Measurements from ENCODE around the gene EPB41L5.
"Not testable (repeated sequence)": the region's sequence is repeated elsewhere in the genome, so short reads cannot be mapped to it uniquely, and the experiment has no call there.

EPB41L5 gene

GRCh38 chr2:120012771-120013596 is at the start of gene EPB41L5:
Gene EPB41L5, plus strand, starts transcription at chr2:120013077. Its CDS starts 6,008 bp downstream, at chr2:120019085.
- peak; percentile 51 for DNase-seq (ENCODE audit: low read depth, low spot score)
- peak within 1 kb of the TSS; percentile 68 for H3K27ac ChIP-seq

DNA sequence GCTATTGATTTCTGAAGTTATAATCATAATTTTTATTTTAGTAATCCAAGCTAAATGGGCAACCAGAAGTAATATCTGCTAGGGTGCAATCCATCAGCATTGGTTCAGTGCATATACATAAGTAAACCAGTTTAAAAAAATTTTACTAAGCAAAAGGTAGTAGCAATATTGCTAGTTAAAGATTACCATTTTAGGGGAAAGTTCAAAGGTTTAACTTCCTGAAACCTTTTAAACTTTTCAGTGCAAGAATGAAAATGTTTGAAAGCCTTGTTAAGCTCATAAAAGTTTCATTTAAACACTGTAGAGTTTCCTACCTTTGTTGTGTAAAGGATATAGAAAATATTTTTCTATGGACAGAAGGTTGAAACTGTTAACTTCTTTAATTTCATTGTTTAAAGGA is 31.0 kb upstream of the EPB41L5 start:
- no peak for DNase-seq (ENCODE audit: low read depth, low spot score)
- H3K27ac ChIP-seq: no peak overlapping the region

DNA sequence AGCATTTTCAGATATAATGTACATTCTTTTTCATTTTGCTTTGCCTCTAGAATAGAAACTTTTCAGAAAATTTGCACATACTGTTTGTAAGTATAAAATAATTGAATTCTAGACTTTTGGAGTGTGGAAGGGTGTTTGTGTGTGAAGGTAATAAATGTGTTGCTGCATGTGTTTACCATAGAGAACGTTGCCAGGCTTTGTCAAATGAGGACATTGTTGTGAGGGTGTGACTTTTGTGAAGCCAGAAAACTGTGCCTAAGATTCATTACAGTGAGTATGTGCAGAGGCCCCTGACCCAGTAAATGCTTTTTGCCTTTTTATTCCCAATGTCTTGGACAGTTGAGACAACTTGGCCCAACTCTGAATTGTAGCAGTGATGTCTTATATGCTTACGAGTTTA is 30.4 kb upstream of the EPB41L5 start:
- H3K27ac ChIP-seq: no peak overlapping the region
- DNase-seq (ENCODE audit: low read depth, low spot score): no peak

DNA sequence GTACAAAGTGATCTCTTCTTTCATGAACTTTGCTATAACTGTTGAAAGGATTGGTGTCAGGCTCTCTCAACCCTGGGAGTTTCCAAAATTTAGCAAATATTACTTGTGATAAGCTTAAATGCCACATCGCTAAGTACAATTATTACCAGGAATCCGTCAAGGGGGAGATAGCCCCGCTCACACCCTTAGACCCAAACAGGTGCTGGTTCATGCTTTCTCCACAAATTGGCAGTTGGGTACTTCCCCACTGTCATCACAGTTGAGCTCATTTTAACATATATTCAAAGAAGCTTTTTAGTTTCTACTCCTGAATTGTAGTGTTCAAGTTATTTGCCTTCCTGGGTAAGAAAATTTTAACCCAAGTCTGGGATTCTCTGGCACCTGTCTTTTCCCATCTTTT is 29.8 kb upstream of the EPB41L5 start:
- DNase-seq (ENCODE audit: low read depth, low spot score): no peak
- H3K27ac ChIP-seq: no peak overlapping the region

DNA sequence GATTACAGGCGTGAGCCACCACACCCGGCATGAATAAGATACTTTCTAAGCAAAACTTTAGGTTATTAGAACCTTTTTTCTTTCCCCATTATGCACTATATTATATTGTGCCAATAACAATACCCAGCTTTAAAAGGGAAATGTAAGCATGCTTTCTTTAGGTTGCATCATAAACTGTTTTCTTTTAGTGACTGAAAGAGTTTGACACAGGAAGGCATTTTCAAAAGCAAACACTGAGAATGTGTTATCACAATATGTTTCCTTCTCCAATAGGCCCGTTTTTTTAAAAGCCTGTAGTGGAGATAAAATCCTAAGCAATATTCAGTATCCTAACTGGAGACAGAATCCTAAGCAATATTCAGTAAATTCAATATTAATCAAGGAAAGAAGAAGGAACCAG is 16.7 kb upstream of the EPB41L5 start:
- peak overlapping the region; percentile 31 for H3K27ac ChIP-seq
- DNase-seq (ENCODE audit: low read depth, low spot score): no peak

DNA sequence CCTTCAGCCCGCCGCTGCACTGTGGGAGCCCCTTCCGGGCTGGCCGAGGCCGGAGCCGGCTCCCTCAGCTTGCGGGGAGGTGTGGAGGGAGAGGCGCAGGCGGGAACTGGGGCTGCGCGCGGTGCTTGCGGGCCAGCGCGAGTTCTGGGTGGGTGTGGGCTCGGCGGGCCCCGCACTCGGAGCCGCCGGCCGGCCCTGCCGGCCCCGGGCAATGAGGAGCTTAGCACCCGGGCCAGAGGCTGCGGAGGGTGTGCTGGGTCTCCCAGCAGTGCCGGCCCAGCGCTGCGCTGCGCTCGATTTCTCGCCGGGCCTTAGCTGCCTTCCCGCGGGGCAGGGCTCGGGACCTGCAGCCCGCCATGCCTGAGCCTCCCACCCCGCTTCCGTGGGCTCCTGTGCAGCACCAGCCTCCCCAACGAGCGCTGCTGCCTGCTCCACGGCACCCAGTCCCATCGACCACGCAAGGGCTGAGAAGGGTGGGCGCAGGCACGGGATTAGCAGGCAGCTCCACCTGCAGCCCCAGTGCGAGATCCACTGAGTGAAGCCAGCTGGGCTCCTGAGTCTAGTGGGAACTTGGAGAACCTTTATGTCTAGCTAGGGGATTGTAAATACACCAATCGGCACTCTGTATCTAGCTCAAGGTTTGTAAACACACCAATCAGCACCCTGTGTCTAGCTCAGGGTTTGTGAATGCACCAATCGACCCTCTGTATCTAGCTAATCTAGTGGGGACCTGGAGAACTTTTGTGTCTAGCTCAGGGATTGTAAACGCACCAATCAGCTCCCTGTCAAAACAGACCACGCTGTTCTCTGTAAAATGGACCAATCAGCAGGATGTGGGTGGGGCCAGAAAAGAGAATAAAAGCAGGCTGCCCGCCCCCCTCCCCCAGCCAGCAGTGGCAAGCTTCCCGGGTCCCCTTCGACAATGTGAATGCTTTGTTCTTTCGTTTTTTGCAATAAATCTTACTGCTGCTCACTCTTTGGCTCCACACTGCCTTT is 15.7 kb upstream of the EPB41L5 start:
- not testable (repeated sequence) for DNase-seq (ENCODE audit: low read depth, low spot score); H3K27ac ChIP-seq

GRCh38 chr2:120001471-120001870 is 11.4 kb upstream of the EPB41L5 start:
- no peak overlapping the region for H3K27ac ChIP-seq

DNA sequence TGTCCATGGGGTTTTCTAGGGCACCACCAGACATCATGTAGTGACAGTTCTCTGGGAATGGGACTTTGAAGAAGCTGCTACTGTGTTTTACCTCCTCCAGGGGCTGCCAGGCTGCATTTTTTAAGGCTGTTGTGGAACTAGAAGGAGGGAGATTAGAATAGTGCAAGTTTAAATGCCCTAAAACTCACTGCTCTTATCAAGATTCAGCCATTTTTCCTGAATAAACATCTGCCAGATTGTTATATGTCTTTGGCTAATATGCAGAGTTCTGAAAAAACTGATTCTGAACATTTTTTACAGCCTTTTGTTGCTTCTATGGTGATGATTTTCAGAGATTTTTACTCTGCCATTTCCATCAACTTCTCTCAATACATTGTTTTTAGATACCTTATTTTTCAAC is 8.6 kb upstream of the EPB41L5 start:
- no peak overlapping the region for H3K27ac ChIP-seq
- DNase-seq (ENCODE audit: low read depth, low spot score): no peak

More at GRCh38 chr2:120001471-120001870, 11.4 kb upstream of the EPB41L5 start:
- DNase-seq (ENCODE audit: low read depth, low spot score): no peak

DNA sequence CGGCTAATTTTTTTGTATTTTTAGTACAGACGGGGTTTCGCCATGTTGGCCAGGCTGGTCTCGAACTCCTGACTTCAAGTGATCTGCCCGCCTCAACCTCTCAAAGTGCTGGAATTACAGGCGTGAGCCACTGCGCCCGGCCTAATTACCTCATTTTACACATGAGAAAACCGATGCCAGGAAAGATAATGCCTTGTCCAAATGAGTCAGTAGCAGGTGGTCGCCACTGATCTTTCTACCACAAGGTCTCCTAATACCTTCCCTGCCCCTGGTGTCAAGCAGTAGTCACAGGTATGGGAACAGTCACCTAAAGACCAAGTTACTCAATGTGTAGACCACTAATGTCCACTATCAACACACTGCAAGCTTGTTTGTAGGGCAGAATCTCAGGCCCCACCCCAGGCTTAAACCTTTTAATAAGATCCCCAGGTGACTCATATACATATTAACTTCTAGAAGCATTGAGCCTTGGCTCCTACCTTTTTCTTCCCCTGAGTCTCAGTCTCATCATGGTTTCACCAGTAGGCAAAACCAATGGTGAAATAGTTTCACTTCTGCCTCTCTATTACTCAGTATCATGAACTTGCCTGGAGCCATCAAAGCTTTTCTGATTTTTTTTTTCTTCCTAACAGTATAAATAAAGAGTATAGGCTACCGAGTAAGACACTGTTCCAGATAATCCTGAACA is 6.9 kb upstream of the EPB41L5 start:
- H3K27ac ChIP-seq: peak overlapping the region; percentile 49
- peak; percentile 75 for DNase-seq (ENCODE audit: low read depth, low spot score)

DNA sequence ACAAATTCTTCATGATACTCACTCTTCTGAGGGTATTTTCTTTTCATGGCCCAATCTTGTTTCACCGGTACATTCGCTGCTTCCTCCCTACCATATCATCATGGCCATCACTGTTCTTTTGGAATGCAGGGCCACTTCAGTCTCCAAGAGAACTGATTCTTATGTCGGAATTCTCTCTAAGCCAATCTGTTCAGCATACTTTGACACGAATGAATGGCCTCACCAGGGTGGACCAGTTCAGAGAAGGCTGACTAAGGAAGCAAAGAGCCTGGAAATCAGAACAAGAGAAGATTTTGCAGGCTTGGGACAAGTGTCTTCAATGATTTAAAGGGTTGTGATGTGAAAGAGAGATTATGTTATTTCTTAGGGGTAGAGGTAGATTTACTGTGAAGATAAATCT is 5.0 kb upstream of the EPB41L5 start:
- no peak overlapping the region for H3K27ac ChIP-seq
- no peak for DNase-seq (ENCODE audit: low read depth, low spot score)

- no peak for DNase-seq (ENCODE audit: low read depth, low spot score)
- H3K27ac ChIP-seq: peak overlapping the region; percentile 68
Observed at GRCh38 chr2:120012363-120012762, 514 bp upstream of the EPB41L5 start.

DNA sequence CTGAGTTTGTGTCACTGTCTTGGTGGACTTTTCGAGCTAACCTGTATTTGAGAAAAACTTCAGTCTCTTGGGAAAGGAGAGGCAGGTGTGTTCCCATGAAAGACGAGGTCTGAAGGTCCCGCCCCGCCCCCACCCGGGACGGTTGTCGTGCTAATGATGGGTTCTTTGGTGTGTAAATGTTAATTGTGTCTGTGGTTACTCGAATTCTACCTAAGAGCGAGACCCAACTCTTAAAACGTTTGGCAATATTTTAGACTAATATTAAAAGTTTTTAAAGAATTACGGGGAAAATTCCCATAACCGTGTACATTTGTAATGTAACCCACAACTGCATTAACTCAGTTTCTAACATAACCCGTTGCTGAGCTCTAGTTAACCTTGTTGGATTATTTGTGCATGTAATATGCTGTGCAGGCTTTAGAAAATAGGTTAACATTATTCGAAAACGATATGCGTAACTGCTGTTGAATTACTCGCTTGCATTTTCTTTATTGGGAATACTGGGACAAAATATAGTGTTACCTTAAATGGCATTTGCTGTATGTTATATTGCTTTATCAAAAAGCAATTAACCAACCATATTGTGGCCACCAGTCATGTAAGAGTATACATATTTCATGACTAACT is 833 bp downstream of the EPB41L5 start:
- peak overlapping the region; percentile 68 for H3K27ac ChIP-seq
- no peak for DNase-seq (ENCODE audit: low read depth, low spot score)

GRCh38 chr2:120014226-120014980 is 1.5 kb downstream of the EPB41L5 start:
- no peak for DNase-seq (ENCODE audit: low read depth, low spot score)
- no peak overlapping the region for H3K27ac ChIP-seq

- DNase-seq (ENCODE audit: low read depth, low spot score): no peak
- H3K27ac ChIP-seq: no peak overlapping the region
Observed at GRCh38 chr2:120016800-120017199, 3.9 kb downstream of the EPB41L5 start.

DNA sequence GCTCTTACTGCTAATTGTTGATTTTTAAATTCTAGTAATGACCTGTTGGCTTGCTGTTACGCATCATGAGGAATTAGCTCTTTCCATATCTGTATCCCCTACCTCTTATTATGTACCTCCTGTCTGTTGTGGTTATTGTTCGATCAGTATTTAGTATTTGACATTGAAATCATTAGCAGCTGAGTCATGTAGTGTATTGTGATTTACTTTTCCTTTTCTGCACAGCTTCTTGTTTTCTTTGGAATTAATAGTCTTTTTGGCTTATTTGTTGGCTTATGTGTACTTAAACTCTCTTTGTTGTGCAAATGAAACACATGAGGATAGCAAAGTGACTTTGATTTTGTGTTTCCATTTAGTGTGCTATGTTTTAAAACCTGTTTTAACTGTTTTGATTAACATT is 4.3 kb downstream of the EPB41L5 start:
- H3K27ac ChIP-seq: no peak overlapping the region
- DNase-seq (ENCODE audit: low read depth, low spot score): no peak

GRCh38 chr2:120018549-120018948 is 5.7 kb downstream of the EPB41L5 start:
- no peak for DNase-seq (ENCODE audit: low read depth, low spot score)
- no peak overlapping the region for H3K27ac ChIP-seq

DNA sequence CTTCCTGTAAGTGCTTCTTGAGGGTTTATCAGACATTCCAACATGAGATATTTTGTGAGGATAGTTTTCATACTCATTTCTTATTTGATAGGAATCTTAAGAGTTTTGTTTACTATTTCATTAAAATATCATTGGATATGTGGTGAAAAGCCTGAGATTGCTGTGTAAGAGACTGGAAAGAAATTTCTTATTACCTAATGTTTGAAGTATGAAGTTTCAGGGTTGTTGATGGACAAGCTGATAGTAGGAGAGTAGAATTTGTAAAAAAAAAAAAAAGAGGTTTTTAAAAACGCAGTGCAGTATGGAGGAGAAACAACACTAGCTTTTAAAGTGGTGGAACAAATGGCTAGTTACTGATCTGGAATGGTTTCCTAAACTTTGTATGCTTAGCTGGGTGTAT is 7.7 kb downstream of the EPB41L5 start:
- DNase-seq (ENCODE audit: low read depth, low spot score): no peak
- H3K27ac ChIP-seq: no peak overlapping the region

DNA sequence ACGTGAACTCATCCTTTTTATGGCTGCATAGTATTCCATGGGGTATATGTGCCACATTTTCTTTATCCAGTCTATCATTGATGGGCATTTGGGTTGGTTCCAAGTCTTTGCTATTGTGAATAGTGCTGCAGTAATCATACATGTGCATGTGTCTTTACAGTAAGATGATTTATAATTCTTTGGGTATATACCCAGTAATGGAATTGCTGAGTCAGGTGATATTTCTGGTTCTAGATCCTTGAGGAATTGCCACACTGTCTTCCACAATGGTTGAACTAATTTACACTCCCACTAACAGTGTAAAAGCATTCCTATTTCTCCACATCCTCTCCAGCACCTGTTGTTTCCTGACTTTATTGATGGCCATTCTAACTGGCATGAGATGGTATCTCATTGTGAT is 9.6 kb downstream of the EPB41L5 start:
- H3K27ac ChIP-seq; DNase-seq (ENCODE audit: low read depth, low spot score): not testable (repeated sequence)

- no peak for DNase-seq (ENCODE audit: low read depth, low spot score)
- H3K27ac ChIP-seq: no peak overlapping the region
Observed at GRCh38 chr2:120026890-120027289, 14.0 kb downstream of the EPB41L5 start.

Measured in epithelial cell of prostate (primary cell).